KBM-7 (cell line): ENCODE data around the gene CHRNB4.

Experiments
- DNase-seq: peaks from one replicate; pipeline ENCODE4 v3.0.0-alpha.2; 2015
- in situ Hi-C: fragments of 300-500 bp; cut with MboI; formaldehyde crosslinking; loops from 2 replicates; pipeline ENCODE4 v1.14.3; 2020; ENCODE audit warnings: low sequenced_read_pairs, low pct_unique_long_range_greater_than_20kb, mixed read lengths

CHRNB4 gene

DNA sequence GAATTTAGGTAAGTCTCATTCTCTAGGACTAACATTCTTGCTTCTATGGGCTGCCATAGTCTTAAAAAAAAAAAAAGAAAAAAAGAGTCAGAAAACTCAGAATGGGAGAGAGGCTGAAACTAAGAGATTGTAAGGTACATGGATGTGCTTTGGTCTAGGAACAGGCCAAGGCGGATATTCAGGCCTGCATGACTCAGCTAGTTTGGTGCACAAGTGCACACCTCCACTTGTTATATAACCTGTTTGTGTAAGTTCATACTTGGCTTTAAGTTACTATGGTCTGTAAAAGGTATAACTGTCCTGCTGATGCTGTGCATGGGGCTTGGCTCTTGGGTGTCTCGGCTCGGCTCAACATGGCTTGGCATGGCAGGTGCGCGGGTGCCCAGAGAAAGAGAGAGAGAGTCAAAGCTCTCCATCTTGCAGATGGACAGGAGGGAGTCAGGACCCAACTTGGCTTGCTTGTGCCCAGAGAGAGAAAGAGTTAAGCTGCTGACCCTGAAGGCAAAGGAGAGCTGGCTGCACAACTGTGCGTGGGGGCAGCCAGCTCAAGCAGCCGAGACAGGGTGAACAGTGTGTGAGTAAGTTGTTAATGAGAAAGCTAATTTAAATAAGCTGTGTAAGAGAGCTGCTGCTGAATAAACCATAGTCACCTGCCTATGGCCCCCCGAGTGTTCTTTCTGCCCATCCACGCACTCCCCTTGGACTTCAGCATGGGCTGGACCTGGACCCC is 31.4 kb upstream of the CHRNB4 start:
- in situ Hi-C loops, result no loop called here
- DNase-seq, result no peak

DNA sequence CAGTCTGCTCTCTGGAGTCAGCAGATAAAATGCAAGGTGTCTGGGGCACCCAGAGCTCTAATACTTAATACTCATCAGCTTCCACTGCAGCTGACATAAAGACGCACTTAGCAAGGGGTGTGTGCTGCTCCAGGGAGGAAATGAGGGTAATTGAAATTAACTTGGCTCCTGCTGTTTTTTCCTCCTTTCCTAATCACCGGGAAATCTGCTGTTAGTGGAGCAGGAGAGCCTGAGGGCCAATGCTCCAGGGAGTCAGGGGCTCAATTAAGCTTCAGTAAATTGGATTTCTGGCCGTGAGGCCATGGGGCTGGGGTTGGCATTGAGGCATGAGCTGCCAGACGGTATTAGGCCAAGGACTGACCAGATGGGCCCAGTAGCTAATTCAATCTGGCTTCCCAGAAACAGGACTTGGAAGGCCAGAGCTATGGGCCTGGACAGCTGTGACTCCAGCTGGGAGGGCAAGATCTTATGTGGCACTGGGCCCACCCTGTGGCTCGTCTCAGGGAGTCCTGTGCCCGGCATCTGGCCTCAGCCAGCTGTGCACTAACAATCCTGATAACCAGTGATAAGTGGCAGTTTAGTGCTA is 30.7 kb upstream of the CHRNB4 start:
- in situ Hi-C loops, result no loop called here

DNA sequence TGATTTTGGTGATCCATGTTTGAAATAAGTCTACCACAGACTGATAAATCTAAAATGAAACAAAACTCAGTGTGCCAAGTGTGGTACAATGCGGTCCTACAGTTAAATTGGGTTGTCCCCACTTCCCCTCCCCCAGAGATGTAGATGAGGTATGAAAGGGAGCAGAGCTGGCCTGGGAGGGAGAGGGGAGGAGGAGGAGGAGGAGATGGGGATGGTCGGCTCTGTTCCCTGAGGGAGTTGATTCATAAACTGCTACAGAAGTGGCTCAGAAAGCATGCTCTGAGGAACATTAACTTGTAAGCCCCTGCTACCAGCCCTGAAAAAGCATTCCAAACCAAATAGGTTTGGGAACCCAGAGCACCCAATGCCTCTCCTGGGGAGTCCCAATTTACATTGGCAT is 28.0 kb upstream of the CHRNB4 start:
- DNase-seq, result no peak
- in situ Hi-C loops, result no loop called here

More for the DNA sequence above, 30.7 kb upstream of the CHRNB4 start:
- DNase-seq, result no peak

DNA sequence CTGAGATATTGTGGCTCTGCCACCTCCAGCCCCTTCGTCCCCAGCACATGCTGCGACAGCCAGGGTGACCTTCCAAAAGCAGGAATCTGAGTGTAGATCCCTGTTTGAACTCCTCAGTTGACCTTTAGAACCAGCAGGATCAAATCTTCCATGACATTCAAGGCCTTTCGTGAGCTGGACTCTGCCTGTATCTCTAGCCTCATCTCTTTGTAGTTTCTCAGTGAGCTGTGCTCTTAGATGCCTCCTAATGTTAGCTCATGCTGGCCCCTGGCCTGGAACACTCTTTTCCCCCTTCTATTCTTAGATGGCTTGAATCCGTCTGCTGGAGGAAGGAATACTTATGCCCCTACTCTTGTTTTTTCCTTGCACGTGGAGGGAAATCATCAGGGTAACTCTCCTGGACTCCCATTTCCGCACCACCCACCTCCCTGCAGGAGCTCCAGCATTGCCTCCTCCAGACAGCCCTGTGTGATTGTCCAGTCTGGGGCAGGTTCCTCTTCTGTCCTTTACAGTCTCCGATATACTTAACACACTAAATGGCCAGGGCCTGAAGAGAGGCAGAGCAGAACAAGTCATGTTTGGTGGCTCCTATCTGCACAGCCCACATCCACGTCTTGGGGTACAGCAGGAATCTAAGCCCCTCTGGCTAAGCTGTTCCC is 26.7 kb upstream of the CHRNB4 start:
- no peak for DNase-seq
- in situ Hi-C loops, result no loop called here

DNA sequence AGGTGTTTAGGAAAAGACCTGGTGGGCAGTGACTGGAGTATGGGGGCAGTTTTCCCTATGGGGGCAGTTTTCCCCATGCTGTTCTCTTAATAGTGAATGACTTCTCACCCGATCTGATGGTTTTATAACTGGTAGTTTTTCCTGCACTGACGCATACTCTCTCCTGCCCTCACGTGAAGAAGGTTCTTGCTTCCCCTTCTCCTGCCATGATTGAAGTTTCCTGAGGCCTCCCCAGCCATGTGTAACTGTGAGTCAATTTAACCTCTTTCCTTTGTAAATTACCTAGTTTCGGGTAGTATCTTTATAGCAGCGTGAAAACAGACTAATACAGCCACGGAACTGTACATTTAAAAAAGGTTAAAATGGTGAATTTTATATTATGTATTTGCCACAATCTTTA is 25.0 kb upstream of the CHRNB4 start:
- DNase-seq, result no peak
- in situ Hi-C loops, result no loop called here

DNA sequence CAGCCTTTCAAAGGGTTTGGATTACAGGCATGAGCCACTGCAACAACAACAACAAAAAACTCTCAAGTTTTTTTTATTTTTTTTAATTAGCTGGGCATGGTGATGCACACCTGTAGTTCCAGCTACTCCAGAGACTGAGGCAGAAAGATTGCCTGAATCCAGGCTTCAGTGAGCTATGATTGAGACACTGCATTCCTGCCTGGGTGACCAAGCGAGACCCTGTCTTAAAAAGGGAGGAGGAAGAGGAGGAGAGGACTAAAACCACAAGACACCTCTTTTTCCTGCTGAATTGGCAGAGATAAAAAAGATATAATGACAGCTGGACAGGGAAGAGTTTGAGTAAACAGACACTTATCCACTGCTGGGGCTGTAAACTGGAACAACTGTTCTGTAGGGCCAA is 22.7 kb upstream of the CHRNB4 start:
- DNase-seq, result peak; percentile 65
- in situ Hi-C loops, result no loop called here

DNA sequence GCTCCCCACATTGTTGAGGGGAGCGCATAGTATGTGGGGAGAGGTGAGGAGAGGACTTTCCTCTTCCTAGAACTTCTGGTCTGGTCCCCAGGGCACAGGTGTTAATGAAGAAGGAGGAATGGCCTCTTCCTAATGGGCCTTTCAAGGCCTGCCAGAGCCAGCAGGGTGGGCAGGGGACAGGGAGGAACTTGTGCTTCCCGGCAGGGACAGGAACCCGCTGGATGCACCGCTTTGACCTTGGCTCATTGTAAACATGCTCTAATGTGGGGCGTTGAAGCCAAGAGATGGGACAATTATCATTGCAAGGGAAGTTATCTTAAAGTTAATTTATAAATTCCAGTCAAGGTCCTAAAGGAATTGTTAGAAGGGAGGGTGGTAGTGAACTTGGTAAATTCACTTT is 21.0 kb upstream of the CHRNB4 start:
- no peak for DNase-seq
- in situ Hi-C loops, result no loop called here

DNA sequence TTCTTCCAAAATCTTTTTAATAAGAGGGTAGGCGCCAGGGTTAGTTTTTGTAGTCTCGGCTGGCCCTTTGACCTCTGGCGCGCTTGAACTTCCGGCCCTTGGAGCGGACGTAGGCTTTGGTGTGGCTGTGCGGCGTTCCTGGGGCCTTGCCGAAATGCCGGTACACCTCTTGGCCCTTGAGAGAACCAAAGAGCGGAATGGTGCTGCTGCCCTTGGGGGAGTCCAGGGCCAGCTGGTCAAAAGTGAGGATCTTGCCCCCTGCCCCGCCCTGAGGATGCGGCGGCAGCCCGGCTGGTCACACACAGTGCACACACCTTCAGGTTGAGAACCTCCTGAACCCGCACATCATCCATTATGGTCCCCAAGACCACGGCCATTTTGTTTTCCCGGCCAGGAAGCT is 20.0 kb upstream of the CHRNB4 start:
- in situ Hi-C loops, result no loop called here
- no peak for DNase-seq

DNA sequence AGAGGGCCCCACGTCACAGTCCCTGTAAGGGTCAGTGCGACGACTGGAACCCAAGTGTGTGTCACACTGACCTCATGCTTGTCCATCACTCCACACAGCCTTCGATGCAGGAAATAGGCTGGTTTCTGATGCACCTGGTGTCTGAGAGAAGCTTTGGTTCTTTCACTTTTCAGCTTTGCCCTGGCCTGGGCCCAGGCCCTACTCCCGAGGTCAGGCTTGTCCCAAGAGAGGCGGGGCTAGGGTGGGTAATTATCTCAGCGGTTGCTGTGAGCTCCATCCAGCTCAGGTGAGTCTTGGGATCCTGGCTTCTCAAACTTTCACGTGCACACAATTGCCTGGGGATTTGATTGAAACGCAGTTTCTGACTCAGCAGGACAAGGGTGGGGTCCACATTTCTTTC is 19.6 kb upstream of the CHRNB4 start:
- in situ Hi-C loops, result no loop called here
- no peak for DNase-seq

DNA sequence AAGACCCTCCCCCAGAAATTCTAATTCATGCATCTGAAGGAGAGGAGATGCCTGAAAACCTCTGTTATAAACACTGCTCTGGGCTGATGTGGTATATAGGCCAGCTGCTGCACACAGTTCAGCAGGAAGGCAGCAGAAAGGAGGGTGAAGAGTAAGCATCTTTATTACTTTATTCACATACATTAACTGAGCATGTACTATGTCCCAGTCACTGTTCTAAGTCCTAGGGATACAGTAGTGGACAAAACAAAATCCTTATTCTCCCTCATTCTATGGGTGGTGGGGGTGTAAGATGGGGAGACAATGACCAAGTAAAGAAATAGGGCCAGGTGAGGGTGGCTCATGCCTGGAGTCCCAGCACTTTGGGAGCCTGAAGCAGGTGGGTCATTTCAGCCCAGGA is 17.8 kb upstream of the CHRNB4 start:
- no peak for DNase-seq
- in situ Hi-C loops, result no loop called here

DNA sequence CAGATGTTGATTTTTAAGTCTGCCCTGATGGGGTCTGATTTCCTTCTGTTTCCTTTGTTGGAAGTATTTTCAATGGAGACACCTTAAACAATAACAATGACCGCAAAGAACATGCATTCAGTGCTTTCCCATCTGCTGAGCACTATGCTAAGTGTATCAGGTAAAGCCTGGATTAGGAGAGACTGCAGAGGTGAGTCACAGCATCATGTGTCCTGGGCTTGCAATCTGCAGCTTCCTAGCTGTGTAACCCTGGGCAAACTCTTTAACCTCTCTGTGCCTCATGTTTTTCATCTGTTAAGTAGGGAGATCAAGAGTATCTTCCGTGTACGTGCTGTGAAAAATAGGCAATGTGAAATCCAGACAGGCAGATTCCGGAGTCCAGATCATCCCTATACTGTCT is 13.3 kb upstream of the CHRNB4 start:
- in situ Hi-C loops, result no loop called here
- DNase-seq, result no peak

DNA sequence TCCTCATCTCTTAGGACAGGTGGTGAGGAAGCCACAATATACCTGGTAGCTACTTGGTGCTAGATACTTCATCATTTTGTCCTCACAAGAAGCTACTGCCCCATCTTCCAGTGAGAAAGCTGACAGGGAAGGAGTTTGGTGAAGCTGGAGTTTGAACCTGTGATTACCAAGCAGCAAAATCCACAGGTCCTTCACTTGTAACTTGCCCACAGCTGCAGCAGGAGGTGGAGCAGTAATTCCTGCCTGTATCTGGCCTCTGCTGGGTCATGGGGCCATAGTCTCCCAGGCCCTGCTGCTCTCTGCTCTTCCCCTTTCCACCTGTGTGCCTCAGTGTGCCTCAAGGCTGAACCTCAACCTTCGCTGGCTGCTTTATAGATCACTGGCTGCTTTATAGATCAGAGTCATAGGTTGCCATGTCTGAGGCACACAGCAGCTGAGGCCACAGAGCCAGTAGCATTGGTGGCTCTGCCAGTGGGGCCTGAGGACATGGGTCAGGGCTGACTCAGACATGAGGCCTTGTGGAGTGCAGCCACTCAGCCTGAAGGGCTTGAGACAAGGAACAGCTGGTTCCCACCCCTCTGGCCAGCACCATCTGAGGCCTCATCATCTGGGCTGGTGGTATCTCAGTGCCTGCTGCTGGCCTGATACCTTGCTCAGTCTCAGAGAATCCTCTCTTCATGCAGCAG is 11.1 kb upstream of the CHRNB4 start:
- DNase-seq, result no peak
- in situ Hi-C loops, result no loop called here

DNA sequence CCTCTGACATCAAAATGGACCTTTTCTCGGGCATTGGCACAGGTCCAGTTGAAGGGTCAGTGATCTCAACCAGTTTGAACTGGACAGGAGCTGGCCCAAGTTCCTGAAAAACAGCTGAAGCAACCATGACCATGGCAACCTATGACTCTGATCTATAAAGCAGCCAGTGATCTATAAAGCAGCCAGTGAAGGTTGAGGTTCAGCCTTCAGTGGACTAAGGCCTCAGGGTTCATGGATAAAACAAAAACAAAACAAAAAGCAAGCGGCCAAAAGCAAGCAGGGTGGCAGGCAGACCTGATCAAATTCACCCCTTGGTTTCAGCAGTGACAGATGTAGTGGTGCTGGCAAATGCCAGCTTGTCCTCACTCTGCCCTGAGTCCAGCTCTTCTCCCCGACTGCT is 10.0 kb upstream of the CHRNB4 start:
- DNase-seq, result no peak
- in situ Hi-C loops, result no loop called here

DNA sequence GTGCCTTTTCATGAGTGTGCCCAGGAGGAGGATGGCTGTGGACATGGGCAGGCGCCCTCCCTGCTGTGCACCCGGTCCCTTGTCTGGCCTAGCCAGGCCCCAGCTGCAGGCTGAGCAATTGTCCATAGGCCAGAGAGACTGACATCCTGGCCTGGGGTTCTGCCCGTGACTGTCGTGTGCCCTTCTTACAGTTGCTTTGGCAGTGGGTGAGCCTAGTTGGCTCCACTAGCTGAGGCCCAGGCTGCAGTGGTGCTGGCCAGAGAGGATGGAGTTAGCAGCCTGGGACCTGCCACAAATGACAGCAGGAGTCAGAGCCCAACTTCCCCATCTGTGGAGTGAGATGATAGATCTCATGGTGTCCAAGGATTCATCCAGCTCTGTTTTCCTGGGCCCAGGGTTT is 9.0 kb upstream of the CHRNB4 start:
- no peak for DNase-seq
- in situ Hi-C loops, result no loop called here

DNA sequence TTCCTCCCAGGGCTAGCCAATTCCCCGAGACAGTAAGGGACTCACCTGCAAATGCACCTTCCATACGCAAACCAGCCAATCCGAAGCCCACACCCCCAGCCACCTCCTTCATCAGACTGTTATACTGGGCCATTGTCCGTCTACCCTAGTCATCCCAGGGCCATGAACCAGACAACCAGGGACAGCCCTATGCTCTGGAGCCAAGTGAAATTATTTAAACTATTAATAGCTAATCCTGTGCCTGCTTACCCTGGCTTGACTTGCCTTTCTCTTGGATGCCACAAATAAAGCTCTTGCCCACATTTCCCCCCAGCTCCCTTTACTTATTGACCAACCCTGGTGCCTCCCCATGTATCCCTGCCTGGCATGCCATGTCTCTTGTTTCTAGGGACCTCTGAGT is 4.0 kb upstream of the CHRNB4 start:
- in situ Hi-C loops, result no loop called here
- DNase-seq, result no peak

DNA sequence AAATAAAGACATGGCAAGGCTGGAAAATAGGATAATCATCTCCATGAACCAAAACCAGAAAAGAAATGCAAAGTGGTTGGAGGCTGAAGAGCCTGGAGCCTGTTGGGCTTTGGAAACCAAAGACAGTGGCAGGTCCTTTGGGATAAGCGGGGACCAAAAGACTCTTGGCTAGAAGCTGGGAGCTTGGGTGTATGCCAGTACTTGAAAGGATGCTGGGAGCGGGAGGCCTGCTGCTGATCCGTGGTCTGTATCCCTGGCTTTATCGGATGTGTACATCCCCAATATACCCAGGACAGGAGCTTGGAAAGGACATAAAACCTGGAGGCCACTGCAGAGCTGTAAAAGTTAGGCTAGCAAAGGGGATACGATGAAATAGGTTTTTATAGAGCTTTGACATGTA is 1.3 kb upstream of the CHRNB4 start:
- in situ Hi-C loops, result no loop called here
- DNase-seq, result no peak

DNA sequence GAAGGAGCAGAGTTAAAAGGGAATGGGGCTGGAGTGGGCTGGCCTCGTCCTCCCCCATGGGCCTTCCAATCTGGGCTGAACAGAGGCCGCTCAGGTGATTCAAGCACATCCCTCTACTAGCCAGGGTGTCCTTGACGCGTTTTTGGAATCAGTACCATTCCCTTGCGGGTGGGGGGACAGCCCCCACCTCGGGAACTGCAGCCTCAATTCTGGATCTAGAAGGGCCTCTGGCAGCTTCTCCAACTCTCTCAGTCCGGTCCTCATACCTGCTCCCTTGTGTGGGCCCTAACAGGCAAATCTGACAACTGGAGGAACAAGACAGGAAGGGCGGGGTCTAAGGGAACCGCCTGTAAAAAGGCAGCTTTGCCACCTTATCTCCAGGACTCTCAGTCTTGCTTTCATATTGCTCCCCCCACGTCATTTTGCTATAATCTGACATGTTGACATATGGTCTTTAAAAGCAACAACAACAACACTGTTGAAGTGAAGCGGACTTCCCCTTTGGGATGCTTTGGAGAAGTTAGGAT is 802 bp upstream of the CHRNB4 start:
- in situ Hi-C loops, result no loop called here
- DNase-seq, result no peak

DNA sequence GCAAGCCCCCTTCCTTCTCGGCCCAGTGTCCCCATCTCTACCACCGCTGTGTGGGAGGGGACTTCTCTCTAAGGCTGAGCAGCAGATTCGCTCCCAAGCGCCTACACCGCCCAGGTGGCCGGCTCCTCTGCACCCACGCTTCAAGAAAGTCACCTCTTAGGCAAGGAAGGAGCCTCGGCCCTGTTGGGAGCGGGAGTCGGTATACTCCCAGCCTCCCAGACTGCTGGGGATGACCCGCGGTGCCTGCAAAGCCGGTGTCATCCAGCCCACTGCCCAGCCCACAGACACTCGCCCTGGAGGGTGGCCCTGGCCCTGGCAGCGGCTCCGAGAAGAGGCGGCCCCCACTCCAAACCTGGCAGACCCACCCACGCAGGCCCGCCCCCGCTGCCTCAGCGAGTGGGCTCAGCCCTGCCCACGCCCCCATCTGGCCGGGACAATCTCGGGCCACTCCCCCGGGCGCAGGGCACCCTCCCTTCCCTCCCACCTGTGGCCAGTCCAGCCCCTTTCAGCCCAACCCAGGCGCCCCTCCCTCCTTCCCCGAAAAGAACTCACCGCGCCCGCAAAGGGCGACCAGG is 396 bp downstream of the CHRNB4 start:
- no peak for DNase-seq
- in situ Hi-C loops, result no loop called here

DNA sequence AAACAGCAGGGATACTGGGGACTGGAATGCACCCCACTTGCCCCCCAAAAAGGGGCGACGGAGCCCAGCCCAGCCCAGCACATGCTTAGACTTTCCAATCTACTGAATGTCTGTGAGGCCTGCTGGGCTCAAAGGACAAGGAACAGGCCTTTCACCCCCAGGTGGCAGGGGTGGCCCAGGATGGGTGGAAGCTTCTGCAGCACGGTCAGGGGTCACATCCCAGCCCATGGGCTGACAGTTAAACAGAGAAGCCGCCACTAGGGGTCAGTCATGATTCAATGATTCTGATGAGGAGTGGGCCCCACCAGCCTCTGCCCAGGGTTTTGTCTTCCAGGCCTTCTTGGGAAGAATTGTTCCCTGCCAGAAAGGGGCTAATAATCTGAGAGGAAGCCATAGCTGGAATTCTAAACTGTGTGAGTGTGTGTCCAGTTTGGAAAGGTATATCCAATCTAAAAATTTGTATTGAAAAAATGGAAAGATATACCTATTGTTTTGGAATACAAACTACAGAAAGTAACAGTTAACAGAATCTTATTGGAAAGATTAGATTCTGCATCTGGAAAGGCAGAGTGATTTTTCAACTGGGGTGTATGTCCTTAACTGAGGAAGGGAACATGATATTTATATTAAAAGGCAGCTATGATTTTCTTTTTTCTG is 2.2 kb downstream of the CHRNB4 start:
- DNase-seq, result peak; percentile 84
- in situ Hi-C loops, result no loop called here
